ES-I3 (cell line): ENCODE measurements around the gene TBXAS1.

Experiments used
- H3K36me3 ChIP-seq: 2 replicates; pipeline ENCODE4 v1.6.1; 2013; ENCODE audit warnings: mild to moderate bottlenecking, low read length, control low read depth, moderate library complexity; ENCODE audit not compliant: insufficient read depth
- H3K4me1 ChIP-seq: 2 replicates; pipeline ENCODE4 v1.6.1; 2013; ENCODE audit warnings: mild to moderate bottlenecking, control low read depth, low read length; ENCODE audit not compliant: insufficient read depth
- H3K9ac ChIP-seq: 2 replicates; pipeline ENCODE4 v1.6.1; 2013; ENCODE audit warnings: low read depth, mild to moderate bottlenecking, low read length, moderate library complexity
- H3K9me3 ChIP-seq: 2 replicates; pipeline ENCODE4 v1.6.1; 2013; ENCODE audit warnings: mild to moderate bottlenecking, low read length, moderate library complexity; ENCODE audit not compliant: control insufficient read depth, insufficient read depth

Gene TBXAS1

GRCh38 chr7:139958599-139959284, 129.7 kb downstream of the TBXAS1 start:
- Histone ChIP-seq H3K9me3 (no peaks in the 10 kb centered on the region), H3K4me1 (no peaks in the 10 kb centered on the region; the same call in 1 of the 2 replicates), H3K9ac (no peak overlapping the region), H3K36me3 (no peaks in the 10 kb centered on the region)

- Histone ChIP-seq H3K4me1 (no peaks in the 10 kb centered on the region; the same call in 1 of the 2 replicates), H3K9me3 (no peaks in the 10 kb centered on the region), H3K9ac (no peak overlapping the region), H3K36me3 (no peaks in the 10 kb centered on the region)
Measured at GRCh38 chr7:139959285-139959628, 130.2 kb downstream of the TBXAS1 start.

- H3K36me3 ChIP-seq, result no peaks in the 10 kb centered on the region
- no peaks in the 10 kb centered on the region for H3K9me3 ChIP-seq
- no peak overlapping the region for H3K9ac ChIP-seq
- H3K4me1 ChIP-seq, result no peaks in the 10 kb centered on the region; the same call in 1 of the 2 replicates
Measured at GRCh38 chr7:139959718-139960117, 130.7 kb downstream of the TBXAS1 start.

DNA sequence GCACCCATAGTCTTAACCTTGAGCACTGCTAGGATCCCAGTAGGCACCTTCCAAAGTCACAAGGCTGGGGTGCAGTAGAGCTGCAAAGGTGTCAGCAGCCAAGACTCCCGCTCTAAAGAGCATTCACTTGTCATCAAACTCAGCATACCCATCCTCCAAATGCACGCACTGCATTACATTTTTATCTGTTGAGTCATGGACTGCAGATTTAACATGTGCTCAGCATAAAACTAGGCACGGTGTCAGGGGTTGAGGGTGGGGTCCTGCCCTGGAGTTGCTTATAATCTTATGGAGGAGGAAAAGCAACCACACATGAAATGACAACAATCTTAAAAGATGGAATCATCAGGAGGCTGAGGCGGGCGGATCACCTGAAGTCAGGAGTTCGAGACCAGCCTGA, 131.1 kb downstream of the TBXAS1 start:
- no peak overlapping the region for H3K9ac ChIP-seq

DNA sequence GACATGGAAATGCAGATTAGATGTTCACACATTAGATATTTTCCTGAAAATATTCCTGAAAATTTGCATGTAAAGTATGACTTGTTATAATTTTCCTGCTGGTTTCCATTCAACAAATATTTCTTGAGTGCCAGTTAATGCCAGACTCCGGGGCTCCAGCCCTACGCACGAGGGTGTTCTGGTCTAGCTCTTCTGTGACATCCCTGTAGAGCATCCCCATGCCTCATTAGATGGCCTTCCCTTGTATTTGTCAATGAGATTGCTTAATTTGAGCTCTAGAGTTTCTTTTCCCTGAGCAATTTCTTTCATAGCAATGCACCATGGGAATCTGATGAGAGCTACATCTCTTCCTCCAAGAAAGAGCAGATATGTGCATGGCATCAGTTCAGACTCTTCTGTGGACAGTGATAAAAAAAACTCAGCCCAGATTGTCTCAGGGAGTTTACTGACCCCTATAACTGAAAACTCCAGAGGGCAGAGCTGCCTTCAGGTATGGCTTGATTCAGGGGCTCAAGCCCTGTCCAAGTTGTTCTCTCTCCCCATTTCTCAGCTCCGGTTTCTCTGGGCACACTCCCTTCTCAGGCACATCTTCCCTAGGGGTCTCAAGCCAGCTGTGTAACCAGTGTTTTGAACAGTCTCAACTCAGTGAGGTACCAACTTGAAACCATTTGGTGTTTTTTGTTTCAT, 137.0 kb downstream of the TBXAS1 start:
- H3K9me3 ChIP-seq, result no peaks in the 10 kb centered on the region
- no peaks in the 10 kb centered on the region for H3K4me1 ChIP-seq
- no peaks in the 10 kb centered on the region for H3K36me3 ChIP-seq
- no peak overlapping the region for H3K9ac ChIP-seq

More for the DNA sequence above, 131.1 kb downstream of the TBXAS1 start:
- Histone ChIP-seq H3K4me1 (no peaks in the 10 kb centered on the region; the same call in 1 of the 2 replicates), H3K36me3 (no peaks in the 10 kb centered on the region), H3K9me3 (no peaks in the 10 kb centered on the region)

DNA sequence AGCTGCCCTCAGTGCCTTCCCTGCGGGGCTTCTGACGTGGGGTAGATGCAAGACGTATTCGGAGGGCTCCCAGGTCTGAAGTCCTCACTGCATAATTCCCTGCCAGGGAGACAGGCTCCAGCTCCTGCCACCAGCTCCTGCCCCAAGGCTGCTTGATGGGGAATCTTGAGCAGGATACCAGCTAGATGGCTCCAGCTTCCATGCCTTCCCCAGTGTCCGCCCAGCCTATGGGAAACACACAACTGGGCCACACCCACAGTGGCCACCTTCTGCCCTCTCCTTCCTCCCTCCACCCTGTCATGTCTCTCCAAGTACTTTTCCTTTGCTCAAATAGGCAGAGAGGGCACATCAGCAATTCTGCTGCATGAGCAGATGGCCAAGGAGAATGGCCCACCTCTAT, 137.9 kb downstream of the TBXAS1 start:
- Histone ChIP-seq H3K36me3 (no peaks in the 10 kb centered on the region), H3K9ac (no peak overlapping the region), H3K4me1 (peaks cover 8% of the 10 kb centered on the region), H3K9me3 (no peaks in the 10 kb centered on the region)

DNA sequence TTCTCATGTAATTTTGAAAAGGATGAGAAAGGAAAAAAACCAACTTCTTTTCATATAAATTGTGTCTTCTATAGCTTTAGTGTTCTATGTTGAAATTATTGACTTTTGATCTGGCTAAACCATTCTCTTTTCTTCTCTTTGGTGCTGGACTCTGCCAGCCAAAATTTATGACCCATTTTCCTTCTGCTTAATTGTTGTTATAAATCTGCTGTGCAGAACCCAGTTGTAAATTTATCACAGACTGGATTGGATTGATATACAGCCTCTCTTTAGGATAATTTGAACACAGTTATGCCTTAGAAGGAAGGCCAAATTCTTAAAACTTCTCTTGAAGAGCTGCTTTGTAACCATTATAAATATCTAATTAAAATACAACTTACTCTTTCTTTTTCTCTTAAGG, 139.9 kb downstream of the TBXAS1 start:
- Histone ChIP-seq H3K36me3 (no peaks in the 10 kb centered on the region), H3K9ac (no peak overlapping the region), H3K4me1 (peaks cover 23% of the 10 kb centered on the region), H3K9me3 (no peaks in the 10 kb centered on the region)

DNA sequence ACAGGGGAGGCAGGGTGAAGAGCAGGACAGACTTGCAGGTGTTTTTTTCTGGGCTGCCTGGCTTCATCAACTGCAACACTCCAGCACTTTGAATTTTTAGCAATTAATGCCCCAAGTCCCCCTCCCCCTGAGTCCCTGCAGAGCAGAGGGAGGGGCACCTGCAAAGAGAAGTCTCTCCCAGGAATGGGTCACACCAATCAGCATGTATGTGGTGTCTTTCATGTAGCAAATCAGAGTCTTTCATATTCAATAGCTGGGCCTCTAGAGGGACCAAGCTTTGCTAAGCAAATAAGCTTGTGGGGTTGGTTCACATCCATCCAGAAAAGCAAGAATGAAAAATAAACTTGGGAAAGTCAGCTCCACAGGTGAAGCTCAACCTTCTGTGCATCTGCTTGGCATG, 143.0 kb downstream of the TBXAS1 start:
- peaks cover 37% of the 10 kb centered on the region for H3K4me1 ChIP-seq
- no peaks in the 10 kb centered on the region for H3K36me3 ChIP-seq
- H3K9ac ChIP-seq, result no peak overlapping the region
- no peaks in the 10 kb centered on the region for H3K9me3 ChIP-seq

- Histone ChIP-seq H3K9me3 (no peaks in the 10 kb centered on the region), H3K9ac (no peak overlapping the region), H3K36me3 (no peaks in the 10 kb centered on the region), H3K4me1 (peaks cover 37% of the 10 kb centered on the region)
Measured at GRCh38 chr7:139973101-139974050, 144.3 kb downstream of the TBXAS1 start.

GRCh38 chr7:139974179-139974811, 145.2 kb downstream of the TBXAS1 start:
- H3K4me1 ChIP-seq, result peaks cover 37% of the 10 kb centered on the region
- H3K36me3 ChIP-seq, result no peaks in the 10 kb centered on the region
- H3K9ac ChIP-seq, result no peak overlapping the region
- H3K9me3 ChIP-seq, result no peaks in the 10 kb centered on the region

DNA sequence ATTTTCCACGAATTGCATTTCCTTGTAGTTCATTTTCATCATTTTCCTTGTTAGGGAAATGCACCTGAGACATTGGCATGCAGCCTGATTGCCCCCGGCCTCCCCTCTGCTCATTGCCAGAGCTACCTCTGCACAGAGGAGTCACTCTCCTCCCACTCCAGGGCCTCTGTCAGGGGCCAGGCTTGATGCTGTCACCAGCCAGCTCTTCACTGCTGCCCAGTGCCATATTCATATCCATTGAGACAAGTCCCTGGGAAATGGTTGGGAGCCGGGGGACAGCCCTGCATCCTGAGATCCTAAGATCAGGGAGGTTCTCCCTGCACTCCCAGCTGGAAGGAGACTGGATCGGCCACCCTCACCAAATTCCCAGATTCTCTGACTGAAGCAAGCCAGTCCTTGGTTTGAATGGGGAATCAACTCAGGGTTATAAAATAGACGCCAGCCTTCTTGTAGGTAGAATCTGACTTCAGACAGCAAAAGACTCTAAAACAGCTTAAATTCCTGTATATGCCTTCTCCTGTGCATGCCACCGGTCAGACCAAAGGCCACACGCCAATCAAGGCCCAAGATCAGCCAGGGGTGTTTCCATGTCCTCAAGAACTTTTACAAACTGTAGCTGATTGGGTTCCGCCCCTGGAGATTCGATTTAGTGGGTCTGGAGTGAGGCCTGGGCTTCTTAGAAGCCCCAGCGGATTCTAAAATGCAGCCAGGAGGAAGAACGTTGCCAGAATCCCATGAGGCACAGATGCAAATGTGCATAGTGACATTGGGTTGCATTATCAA, 147.2 kb downstream of the TBXAS1 start:
- H3K4me1 ChIP-seq, result peaks cover 36% of the 10 kb centered on the region
- no peaks in the 10 kb centered on the region for H3K9me3 ChIP-seq
- H3K36me3 ChIP-seq, result no peaks in the 10 kb centered on the region
- H3K9ac ChIP-seq, result no peak overlapping the region

GRCh38 chr7:139976838-139977656, 148.0 kb downstream of the TBXAS1 start:
- Histone ChIP-seq H3K36me3 (no peaks in the 10 kb centered on the region), H3K9ac (no peak overlapping the region), H3K4me1 (peaks cover 28% of the 10 kb centered on the region), H3K9me3 (no peaks in the 10 kb centered on the region)

GRCh38 chr7:139981511-139981895, 152.4 kb downstream of the TBXAS1 start:
- H3K9ac ChIP-seq, result no peak overlapping the region
- no peaks in the 10 kb centered on the region for H3K9me3 ChIP-seq

More at GRCh38 chr7:139981511-139981895, 152.4 kb downstream of the TBXAS1 start:
- Histone ChIP-seq H3K36me3 (no peaks in the 10 kb centered on the region), H3K4me1 (peaks cover 2% of the 10 kb centered on the region)
